Fibroblast of lung (primary cell): ENCODE data around the gene CRISP1. TPM values are rescaled to one million over a fixed set of nuclear protein-coding genes. Genes with fewer than 3 reads are reported as not detected.

Experiments
- DNase-seq, 2 donors: peaks; one replicate each; pipeline versions ENCODE4 v3.0.0 to v3.0.0-alpha.2; 2010; ENCODE audit warnings: low read depth in 2 of 2
- H2AFZ ChIP-seq: 2 replicates; pipeline ENCODE4 v1.5.1; 2012; ENCODE audit warnings: low read length, control low read depth, inconsistent platforms
- H3K27ac ChIP-seq: 2 replicates; pipeline ENCODE4 v1.5.1; 2011; ENCODE audit warnings: low read length, control low read depth; ENCODE audit not compliant: insufficient read depth
- H3K27me3 ChIP-seq: 2 replicates; pipeline ENCODE4 v1.5.1; 2011; ENCODE audit warnings: mild to moderate bottlenecking, low read length; ENCODE audit not compliant: control insufficient read depth, insufficient read depth
- H3K36me3 ChIP-seq: 2 replicates; pipeline ENCODE4 v1.5.1; 2011; ENCODE audit warnings: low read length; ENCODE audit not compliant: control insufficient read depth, insufficient read depth
- H3K4me1 ChIP-seq: 2 replicates; pipeline ENCODE4 v1.5.1; 2011; ENCODE audit warnings: low read length; ENCODE audit not compliant: control insufficient read depth, insufficient read depth; ENCODE audit errors: extremely low read depth
- H3K4me2 ChIP-seq: 2 replicates; pipeline ENCODE4 v1.5.1; 2011; ENCODE audit warnings: low read length, control low read depth; ENCODE audit not compliant: insufficient read depth; ENCODE audit errors: extremely low read depth
- H3K4me3 ChIP-seq, 4 experiments: fragments of 200-600 bp in 1 of 4; sonication (generic) in 1 of 4; replicated peaks in 1 of 4; 2 replicates each; pipeline ENCODE4 v1.5.1; 2011 to 2016; ENCODE audit warnings: low read length in 4 of 4, low read depth in 3 of 4, mild to moderate bottlenecking in 3 of 4, control low read depth in 2 of 4, inconsistent platforms in 1 of 4, mixed read lengths in 1 of 4; ENCODE audit not compliant: insufficient read depth in 1 of 4; ENCODE audit errors: control extremely low read depth in 1 of 4
- H3K79me2 ChIP-seq: 2 replicates; pipeline ENCODE4 v1.5.1; 2012; ENCODE audit warnings: mild to moderate bottlenecking, low read length, inconsistent platforms; ENCODE audit not compliant: control insufficient read depth, insufficient read depth
- H3K9ac ChIP-seq: 2 replicates; pipeline ENCODE4 v1.5.1; 2011; ENCODE audit warnings: mild to moderate bottlenecking, low read length, control low read depth; ENCODE audit not compliant: insufficient read depth
- H3K9me3 ChIP-seq: 2 replicates; pipeline ENCODE4 v1.5.1; 2012; ENCODE audit warnings: low read depth, low read length; ENCODE audit not compliant: control insufficient read depth, insufficient read depth
- H4K20me1 ChIP-seq: 2 replicates; pipeline ENCODE4 v1.5.1; 2011; ENCODE audit warnings: low read length; ENCODE audit not compliant: control insufficient read depth, insufficient read depth; ENCODE audit errors: extremely low read depth
- CTCF ChIP-seq, 2 donors: IDR thresholded peaks in 1 of 2; conservative IDR thresholded peaks in 1 of 2; 1 replicate in 1 of 2; 2 replicates in 1 of 2; pipeline ENCODE4 v1.5.1; 2011 to 2012; ENCODE audit warnings: low read length in 2 of 2, control low read depth in 1 of 2, inconsistent platforms in 1 of 2, low read depth in 1 of 2, mild to moderate bottlenecking in 1 of 2
- EZH2 ChIP-seq: IDR thresholded peaks from 2 replicates; pipeline ENCODE4 v1.5.1; 2012; ENCODE audit warnings: low read length, control low read depth, mild to moderate bottlenecking; ENCODE audit errors: missing control alignments
- polyA minus RNA-seq: library from RNA; depleted of rRNA, polyadenylated mRNA; stranded (reverse); fragments of >200 nt; gene quantifications from 2 replicates; pipeline ENCODE4 v1.2.3, GENCODE V29; 2011; ENCODE audit warnings: low replicate concordance
- polyA plus RNA-seq, 2 donors: library from polyadenylated mRNA; depleted of rRNA in 1 of 2; stranded (reverse) in 1 of 2; unstranded in 1 of 2; fragments of >200 nt; gene quantifications; 2 replicates each; pipeline ENCODE4 v1.2.1, GENCODE V29; 2011 to 2012; ENCODE audit warnings: missing spikeins in 1 of 2
- total RNA-seq: library from RNA; depleted of rRNA; stranded (reverse); fragments of >200 nt; gene quantifications from 2 replicates; pipeline ENCODE4 v1.2.1, GENCODE V29; 2014

The CRISP1 gene
- not detected in 2 replicates for total RNA-seq
- not detected in 2 replicates for polyA plus RNA-seq
- not detected in 2 replicates for polyA plus RNA-seq (2012)
- not detected in 2 replicates for polyA minus RNA-seq

GRCh38 chr6:49866485-49866943 lies at the start of gene CRISP1:
CRISP1 (minus strand) TSS chr6:49866535; CDS start chr6:49857400, 9,135 bp downstream.
- no peaks in the 10 kb centered on the region for H3K4me1 ChIP-seq
- H3K27me3 ChIP-seq = no peaks in the 10 kb centered on the region
- H2AFZ ChIP-seq = no peak within 1 kb of the TSS
- no peak within 1 kb of the TSS for H3K4me2 ChIP-seq
- TF ChIP-seq EZH2 (no peak), CTCF (conservative IDR thresholded peaks at IDR 0.05 in 1 of 2, IDR thresholded peaks at IDR 0.05 in 1 of 2; ENCODE audit: low read depth in 1 of 2, low read length in 2 of 2) (no peak)
- H3K4me3 ChIP-seq = no peak within 1 kb of the TSS
- no peaks in the 10 kb centered on the region for H3K9me3 ChIP-seq
- no peak within 1 kb of the TSS for H3K27ac ChIP-seq
- no peaks in the 10 kb centered on the region for H4K20me1 ChIP-seq
- H3K9ac ChIP-seq = no peak within 1 kb of the TSS
- no peak for DNase-seq
- H3K36me3 ChIP-seq = no peaks in the 10 kb centered on the region
- H3K79me2 ChIP-seq = no peaks in the 10 kb centered on the region

GRCh38 chr6:49915035-49915434 lies 48.7 kb upstream of the CRISP1 start:
- H3K27me3 ChIP-seq = no peaks in the 10 kb centered on the region
- H2AFZ ChIP-seq = no peak overlapping the region
- no peak overlapping the region for H3K4me3 ChIP-seq
- H3K27ac ChIP-seq = no peak overlapping the region
- no peaks in the 10 kb centered on the region for H3K4me1 ChIP-seq
- H3K4me2 ChIP-seq = no peak overlapping the region
- H4K20me1 ChIP-seq = no peaks in the 10 kb centered on the region
- no peaks in the 10 kb centered on the region for H3K36me3 ChIP-seq
- H3K9me3 ChIP-seq = no peaks in the 10 kb centered on the region
- no peak for DNase-seq
- H3K79me2 ChIP-seq = no peaks in the 10 kb centered on the region
- no peak overlapping the region for H3K9ac ChIP-seq
- TF ChIP-seq EZH2 (no peak), CTCF (conservative IDR thresholded peaks at IDR 0.05 in 1 of 2, IDR thresholded peaks at IDR 0.05 in 1 of 2; ENCODE audit: low read depth in 1 of 2, low read length in 2 of 2) (no peak)

- no peak for DNase-seq
- H3K4me3 ChIP-seq = no peak overlapping the region
- no peaks in the 10 kb centered on the region for H3K4me1 ChIP-seq
- H2AFZ ChIP-seq = no peak overlapping the region
- H3K36me3 ChIP-seq = no peaks in the 10 kb centered on the region
- no peaks in the 10 kb centered on the region for H3K9me3 ChIP-seq
- H3K27ac ChIP-seq = no peak overlapping the region
- H3K27me3 ChIP-seq = no peaks in the 10 kb centered on the region
- no peaks in the 10 kb centered on the region for H4K20me1 ChIP-seq
- H3K79me2 ChIP-seq = no peaks in the 10 kb centered on the region
- no peak overlapping the region for H3K4me2 ChIP-seq
- H3K9ac ChIP-seq = no peak overlapping the region
- no peak for TF ChIP-seq EZH2
- no peak for TF ChIP-seq CTCF (conservative IDR thresholded peaks at IDR 0.05 in 1 of 2, IDR thresholded peaks at IDR 0.05 in 1 of 2; ENCODE audit: low read depth in 1 of 2, low read length in 2 of 2)
Observed at GRCh38 chr6:49913636-49914375, 47.5 kb upstream of the CRISP1 start.
